Measurements from ENCODE around the gene FCRL3. TPM values are rescaled to one million over a fixed set of nuclear protein-coding genes. Genes with fewer than 3 reads are reported as not detected.

The FCRL3 gene
- total RNA-seq, 1 experiment from 2014 or later = not detected

GRCh38 chr1:157658571-157658970 is 42.0 kb downstream of the FCRL3 start:
- intact Hi-C loops (cut with micrococcal nuclease; ENCODE audit: unreplicated experiment) = no loop called here
- no peaks in the 10 kb centered on the region for H3K27me3 ChIP-seq (ENCODE audit: control insufficient read depth, insufficient read depth, low read length)
- H3K36me3 ChIP-seq (ENCODE audit: control insufficient read depth, insufficient read depth, low read length) = no peaks in the 10 kb centered on the region
- ATAC-seq (no peak), DNase-seq (ENCODE audit: low read depth, low spot score) (no peak)
- CTCF ChIA-PET = no interaction called here
- no peak for TF ChIP-seq POLR2AphosphoS5 (IDR thresholded peaks at IDR 0.05; ENCODE audit: low read depth, low read length)
- TF ChIP-seq SIN3A (IDR thresholded peaks at IDR 0.05; ENCODE audit: borderline replicate concordance, insufficient read depth, low read depth, low read length) = no peak
- TF ChIP-seq, protein P1, sequence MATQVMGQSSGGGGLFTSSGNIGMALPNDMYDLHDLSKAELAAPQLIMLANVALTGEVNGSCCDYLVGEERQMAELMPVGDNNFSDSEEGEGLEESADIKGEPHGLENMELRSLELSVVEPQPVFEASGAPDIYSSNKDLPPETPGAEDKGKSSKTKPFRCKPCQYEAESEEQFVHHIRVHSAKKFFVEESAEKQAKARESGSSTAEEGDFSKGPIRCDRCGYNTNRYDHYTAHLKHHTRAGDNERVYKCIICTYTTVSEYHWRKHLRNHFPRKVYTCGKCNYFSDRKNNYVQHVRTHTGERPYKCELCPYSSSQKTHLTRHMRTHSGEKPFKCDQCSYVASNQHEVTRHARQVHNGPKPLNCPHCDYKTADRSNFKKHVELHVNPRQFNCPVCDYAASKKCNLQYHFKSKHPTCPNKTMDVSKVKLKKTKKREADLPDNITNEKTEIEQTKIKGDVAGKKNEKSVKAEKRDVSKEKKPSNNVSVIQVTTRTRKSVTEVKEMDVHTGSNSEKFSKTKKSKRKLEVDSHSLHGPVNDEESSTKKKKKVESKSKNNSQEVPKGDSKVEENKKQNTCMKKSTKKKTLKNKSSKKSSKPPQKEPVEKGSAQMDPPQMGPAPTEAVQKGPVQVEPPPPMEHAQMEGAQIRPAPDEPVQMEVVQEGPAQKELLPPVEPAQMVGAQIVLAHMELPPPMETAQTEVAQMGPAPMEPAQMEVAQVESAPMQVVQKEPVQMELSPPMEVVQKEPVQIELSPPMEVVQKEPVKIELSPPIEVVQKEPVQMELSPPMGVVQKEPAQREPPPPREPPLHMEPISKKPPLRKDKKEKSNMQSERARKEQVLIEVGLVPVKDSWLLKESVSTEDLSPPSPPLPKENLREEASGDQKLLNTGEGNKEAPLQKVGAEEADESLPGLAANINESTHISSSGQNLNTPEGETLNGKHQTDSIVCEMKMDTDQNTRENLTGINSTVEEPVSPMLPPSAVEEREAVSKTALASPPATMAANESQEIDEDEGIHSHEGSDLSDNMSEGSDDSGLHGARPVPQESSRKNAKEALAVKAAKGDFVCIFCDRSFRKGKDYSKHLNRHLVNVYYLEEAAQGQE (IDR thresholded peaks at IDR 0.05; ENCODE audit: insufficient read depth in 1 of 2, low read depth in 2 of 2, low read length in 1 of 2) = no peak
- TF ChIP-seq, protein P2, sequence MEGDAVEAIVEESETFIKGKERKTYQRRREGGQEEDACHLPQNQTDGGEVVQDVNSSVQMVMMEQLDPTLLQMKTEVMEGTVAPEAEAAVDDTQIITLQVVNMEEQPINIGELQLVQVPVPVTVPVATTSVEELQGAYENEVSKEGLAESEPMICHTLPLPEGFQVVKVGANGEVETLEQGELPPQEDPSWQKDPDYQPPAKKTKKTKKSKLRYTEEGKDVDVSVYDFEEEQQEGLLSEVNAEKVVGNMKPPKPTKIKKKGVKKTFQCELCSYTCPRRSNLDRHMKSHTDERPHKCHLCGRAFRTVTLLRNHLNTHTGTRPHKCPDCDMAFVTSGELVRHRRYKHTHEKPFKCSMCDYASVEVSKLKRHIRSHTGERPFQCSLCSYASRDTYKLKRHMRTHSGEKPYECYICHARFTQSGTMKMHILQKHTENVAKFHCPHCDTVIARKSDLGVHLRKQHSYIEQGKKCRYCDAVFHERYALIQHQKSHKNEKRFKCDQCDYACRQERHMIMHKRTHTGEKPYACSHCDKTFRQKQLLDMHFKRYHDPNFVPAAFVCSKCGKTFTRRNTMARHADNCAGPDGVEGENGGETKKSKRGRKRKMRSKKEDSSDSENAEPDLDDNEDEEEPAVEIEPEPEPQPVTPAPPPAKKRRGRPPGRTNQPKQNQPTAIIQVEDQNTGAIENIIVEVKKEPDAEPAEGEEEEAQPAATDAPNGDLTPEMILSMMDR (IDR thresholded peaks at IDR 0.05) = no peak
- no peak for TF ChIP-seq TCF7L2 (IDR thresholded peaks at IDR 0.05; ENCODE audit: low read depth, low read length)
- H3K4me1 ChIP-seq (ENCODE audit: control insufficient read depth, insufficient read depth, low read length) = no peaks in the 10 kb centered on the region
- BruUV-seq (replicated peaks) = no TSS peak
- POLR2A ChIA-PET = no interaction called here
- no peaks in the 10 kb centered on the region for H3K9me3 ChIP-seq (ENCODE audit: control insufficient read depth, insufficient read depth, low read depth, low read length)
- H3K27ac ChIP-seq (ENCODE audit: low read length) = no peak overlapping the region
- in situ Hi-C loops (cut with HindIII; ENCODE audit: low pct_unique_long_range_greater_than_20kb, low sequenced_read_pairs) = no loop called here
- H3K4me3 ChIP-seq (ENCODE audit: low read depth in 2 of 2, low read length in 2 of 2) = no peak overlapping the region

DNA sequence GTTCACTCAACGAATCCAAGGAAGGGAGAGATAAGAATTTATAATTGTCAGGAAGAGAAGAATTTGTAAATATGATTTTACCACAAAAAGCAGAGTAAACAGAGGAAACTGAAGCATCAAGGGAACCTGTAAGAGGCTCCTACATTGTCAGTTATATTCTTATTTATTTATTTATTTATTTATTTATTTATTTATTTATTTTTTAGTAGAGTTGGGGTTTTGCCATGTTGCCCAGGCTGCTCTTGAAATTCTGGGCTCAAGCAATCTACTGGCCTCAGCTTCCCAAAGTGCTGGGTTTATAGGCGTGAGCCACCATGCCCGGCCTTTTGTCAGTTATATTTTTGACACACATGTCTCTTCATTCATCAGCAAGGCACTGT is 47.1 kb downstream of the FCRL3 start:
- no peak for DNase-seq (ENCODE audit: low read depth, low spot score)
- TF ChIP-seq, protein P2 (IDR thresholded peaks at IDR 0.05) = no peak
- TF ChIP-seq POLR2AphosphoS5 (IDR thresholded peaks at IDR 0.05; ENCODE audit: low read depth, low read length) = no peak
- TF ChIP-seq, protein P1 (IDR thresholded peaks at IDR 0.05; ENCODE audit: insufficient read depth in 1 of 2, low read depth in 2 of 2, low read length in 1 of 2) = no peak
- TF ChIP-seq TCF7L2 (IDR thresholded peaks at IDR 0.05; ENCODE audit: low read depth, low read length) = no peak
- TF ChIP-seq SIN3A (IDR thresholded peaks at IDR 0.05; ENCODE audit: borderline replicate concordance, insufficient read depth, low read depth, low read length) = no peak
- no peak for ATAC-seq
- Histone ChIP-seq H3K4me1 (ENCODE audit: control insufficient read depth, insufficient read depth, low read length) (no peaks in the 10 kb centered on the region), H3K9me3 (ENCODE audit: control insufficient read depth, insufficient read depth, low read depth, low read length) (no peaks in the 10 kb centered on the region), H3K27me3 (ENCODE audit: control insufficient read depth, insufficient read depth, low read length) (no peaks in the 10 kb centered on the region), H3K4me3 (ENCODE audit: low read depth in 2 of 2, low read length in 2 of 2) (no peak overlapping the region), H3K27ac (ENCODE audit: low read length) (no peak overlapping the region), H3K36me3 (ENCODE audit: control insufficient read depth, insufficient read depth, low read length) (no peaks in the 10 kb centered on the region)
- no TSS peak for BruUV-seq (replicated peaks)
- intact Hi-C loops (cut with micrococcal nuclease; ENCODE audit: unreplicated experiment) (no loop called here), in situ Hi-C loops (cut with HindIII; ENCODE audit: low pct_unique_long_range_greater_than_20kb, low sequenced_read_pairs) (no loop called here)
- ChIA-PET CTCF (no interaction called here), POLR2A (no interaction called here)
